ACHN (cell line): ENCODE results near the gene CWC27.
A peak's percentile ranks its signal among the peaks of the same experiment; 100 is the strongest.

Experiments
- DNase-seq: peaks from one replicate; pipeline ENCODE4 v3.0.0-alpha.2; 2015
- in situ Hi-C: cut with HindIII; loops from 2 replicates; pipeline ENCODE4 v1.10.0; 2017; ENCODE audit warnings: low sequenced_read_pairs, low pct_ligation_motif_present, low pct_unique_long_range_greater_than_20kb

CWC27 gene, protein sequence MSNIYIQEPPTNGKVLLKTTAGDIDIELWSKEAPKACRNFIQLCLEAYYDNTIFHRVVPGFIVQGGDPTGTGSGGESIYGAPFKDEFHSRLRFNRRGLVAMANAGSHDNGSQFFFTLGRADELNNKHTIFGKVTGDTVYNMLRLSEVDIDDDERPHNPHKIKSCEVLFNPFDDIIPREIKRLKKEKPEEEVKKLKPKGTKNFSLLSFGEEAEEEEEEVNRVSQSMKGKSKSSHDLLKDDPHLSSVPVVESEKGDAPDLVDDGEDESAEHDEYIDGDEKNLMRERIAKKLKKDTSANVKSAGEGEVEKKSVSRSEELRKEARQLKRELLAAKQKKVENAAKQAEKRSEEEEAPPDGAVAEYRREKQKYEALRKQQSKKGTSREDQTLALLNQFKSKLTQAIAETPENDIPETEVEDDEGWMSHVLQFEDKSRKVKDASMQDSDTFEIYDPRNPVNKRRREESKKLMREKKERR

DNA sequence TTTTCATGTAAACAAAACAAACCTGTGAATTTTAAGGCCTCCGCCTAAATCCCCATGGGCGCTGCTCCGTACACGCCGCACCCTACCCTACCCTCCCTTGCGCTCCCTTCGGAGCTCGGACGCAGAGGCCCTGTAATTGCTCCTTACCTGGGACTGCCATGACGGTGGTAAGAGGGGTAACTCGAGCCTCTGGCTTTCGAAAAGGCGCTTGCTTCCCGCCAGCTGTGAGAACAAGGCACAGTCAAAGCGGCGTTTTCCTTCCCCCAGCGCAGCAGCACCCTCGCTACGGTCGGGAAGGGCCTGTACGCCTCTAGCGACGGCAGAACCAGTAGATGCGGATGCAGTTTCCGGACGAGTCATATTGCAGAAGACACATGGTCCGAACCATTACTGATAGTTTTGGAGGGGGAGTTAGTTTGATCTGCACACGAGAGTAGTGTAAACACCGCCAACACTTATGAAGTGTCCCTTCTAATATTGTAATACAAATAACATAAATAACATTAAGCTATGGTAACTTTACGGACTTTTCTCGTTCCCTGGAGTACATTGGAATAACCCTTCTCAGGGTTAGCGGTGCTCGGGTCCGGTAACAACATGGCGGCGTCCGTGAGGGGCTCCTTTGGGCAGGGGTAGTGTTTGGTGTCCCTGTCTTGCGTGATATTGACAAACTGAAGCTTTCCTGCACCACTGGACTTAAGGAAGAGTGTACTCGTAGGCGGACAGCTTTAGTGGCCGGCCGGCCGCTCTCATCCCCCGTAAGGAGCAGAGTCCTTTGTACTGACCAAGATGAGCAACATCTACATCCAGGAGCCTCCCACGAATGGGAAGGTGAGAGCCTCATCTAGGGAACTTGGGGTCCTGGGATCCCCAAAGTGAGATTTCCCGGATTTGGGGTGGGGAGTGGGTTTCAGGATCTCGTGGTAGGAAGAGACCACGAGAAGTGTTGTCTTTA, at the start of gene CWC27, which contains the start of gene SREK1IP1:
Gene CWC27 (plus strand): TSS at position 573 of the 955 bp plus-strand sequence. CDS start 217 bp downstream, at position 790.
Gene SREK1IP1 (minus strand): TSS at position 334 of the 955 bp plus-strand sequence. CDS start 174 bp downstream, at position 160.
- in situ Hi-C loops, result no loop called here
- DNase-seq, result peak; percentile 85

DNA sequence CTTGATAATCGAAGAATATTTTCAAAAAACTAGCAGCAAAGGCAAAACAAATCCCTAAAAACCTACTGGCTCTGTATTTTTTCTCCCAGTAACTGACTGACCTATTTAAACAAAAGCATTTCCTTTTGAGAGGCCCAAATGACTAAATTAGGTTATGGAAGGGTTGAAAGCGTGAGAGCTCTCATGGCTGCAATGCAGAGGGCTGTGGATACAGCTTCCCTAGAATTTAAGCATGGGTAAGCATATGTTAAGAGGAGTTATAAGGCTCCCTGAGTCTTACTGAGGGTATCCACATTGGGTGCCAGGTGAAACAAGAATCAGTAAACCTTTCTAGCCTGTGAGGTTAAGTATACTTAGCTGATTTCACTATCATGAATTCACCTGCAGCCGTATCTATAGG, 46.1 kb upstream of the CWC27 start:
- in situ Hi-C loops, result no loop called here
- DNase-seq, result no peak

DNA sequence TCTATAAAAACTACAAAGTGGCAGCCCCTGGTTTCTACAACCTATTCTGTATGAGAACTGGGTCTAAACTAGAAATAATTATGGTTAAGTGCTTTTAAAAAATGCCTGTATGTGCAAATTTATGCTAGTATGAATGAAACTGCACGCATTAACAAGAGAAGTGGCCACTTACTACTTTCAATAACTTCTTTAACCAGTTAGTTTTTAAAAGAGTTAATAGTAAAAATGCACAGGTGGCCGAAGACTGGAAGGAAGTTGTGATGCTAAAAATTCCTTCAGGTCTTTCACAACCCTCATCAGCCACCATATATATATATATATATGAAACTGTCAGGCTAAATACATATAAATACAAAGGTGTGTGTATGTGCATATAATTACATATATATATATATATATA, 41.6 kb upstream of the CWC27 start:
- in situ Hi-C loops, result no loop called here
- no peak for DNase-seq

DNA sequence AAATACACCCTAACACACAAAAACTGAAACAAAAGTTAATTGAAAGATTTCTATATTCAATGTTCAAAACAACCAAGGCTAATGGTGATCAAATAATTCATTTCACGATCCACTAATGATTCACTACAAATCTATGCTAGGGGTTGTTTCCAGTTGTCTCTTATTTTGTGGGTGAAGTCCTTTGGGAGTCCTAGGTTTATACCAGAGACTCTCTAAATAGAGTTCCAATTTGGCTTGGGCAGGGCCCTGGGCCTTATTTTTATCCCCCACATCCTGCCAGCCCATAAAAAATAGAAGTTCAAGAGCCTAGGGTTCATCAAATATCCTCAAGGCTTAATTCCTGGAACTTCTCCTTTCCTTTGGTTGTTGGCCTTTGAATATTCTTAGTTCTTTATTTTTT, 26.3 kb upstream of the CWC27 start:
- DNase-seq, result no peak
- in situ Hi-C loops, result no loop called here

DNA sequence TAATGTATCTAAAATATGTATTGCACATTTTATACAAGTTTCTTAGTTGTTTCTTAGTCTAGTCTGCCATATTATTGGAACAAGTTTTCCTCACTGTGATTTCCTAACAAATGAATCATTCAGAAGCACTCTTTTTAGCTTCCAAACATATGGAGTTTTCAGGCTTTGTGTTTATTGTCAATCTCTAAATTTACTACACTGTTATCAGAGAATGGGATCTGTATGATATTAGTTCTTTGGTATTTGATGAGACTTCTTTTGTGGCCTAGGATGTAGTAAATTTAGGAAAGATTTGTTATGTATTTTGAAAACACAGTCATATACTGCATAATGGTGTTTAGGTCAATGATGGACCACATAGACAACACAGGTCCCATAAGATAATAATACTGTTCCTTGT, 25.9 kb upstream of the CWC27 start:
- in situ Hi-C loops, result no loop called here
- DNase-seq, result no peak

DNA sequence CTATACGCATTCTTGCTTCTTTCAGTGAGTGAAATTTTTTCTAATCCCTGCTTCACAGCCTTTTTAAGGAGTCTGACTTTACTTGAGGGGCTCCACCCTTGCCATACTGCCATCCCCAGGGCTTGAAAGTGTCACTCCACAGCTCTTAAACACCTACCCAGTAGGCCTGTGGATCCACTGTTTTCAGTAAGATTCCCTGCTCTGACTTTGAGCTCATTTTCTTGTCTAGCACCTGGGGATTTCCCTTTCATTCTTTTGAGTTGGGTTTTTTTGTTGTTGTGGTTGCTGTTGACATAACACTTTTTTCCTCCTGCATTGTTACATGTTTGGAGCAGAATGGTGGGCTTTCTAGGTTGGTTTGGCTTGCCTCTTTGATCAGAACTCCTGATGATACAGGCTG, 23.8 kb upstream of the CWC27 start:
- in situ Hi-C loops, result no loop called here
- no peak for DNase-seq

DNA sequence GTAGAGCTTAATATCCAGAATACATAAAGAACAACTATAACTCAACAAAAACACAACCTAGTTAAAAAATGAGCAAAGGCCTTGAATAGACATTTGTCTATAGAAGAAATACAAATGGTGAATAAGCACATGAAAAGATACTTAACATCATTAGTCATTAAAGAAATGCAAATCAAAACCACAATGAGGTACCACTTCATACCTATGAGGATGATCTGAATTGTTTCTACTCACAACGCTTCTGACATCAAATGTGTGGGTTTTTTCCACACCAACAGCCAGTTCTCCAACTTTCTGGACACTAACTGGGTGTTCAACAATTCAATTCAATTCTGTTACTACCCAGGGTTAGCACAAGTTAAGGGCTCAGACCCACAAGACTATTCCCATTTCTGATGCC, 22.3 kb upstream of the CWC27 start:
- no peak for DNase-seq
- in situ Hi-C loops, result no loop called here

DNA sequence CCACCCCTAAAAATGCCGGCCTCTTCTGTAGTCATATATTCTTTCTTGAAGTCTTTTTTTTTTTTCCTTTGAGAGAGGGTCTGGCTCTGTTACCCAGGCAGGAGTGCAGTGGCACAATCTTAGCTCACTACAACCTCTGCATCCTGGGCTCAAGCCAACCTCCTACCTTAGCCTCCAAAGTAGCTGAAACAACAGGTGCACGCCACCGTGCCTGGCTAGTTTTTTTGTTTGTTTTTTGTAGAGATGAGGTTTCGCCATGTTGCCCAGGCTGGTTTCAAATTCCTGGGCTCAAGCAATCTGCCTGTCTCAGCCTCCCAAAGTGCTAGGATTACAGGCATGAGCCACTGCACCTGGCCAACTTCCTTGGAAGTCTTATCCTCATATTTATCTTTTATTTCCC, 19.3 kb upstream of the CWC27 start:
- no peak for DNase-seq
- in situ Hi-C loops, result no loop called here

DNA sequence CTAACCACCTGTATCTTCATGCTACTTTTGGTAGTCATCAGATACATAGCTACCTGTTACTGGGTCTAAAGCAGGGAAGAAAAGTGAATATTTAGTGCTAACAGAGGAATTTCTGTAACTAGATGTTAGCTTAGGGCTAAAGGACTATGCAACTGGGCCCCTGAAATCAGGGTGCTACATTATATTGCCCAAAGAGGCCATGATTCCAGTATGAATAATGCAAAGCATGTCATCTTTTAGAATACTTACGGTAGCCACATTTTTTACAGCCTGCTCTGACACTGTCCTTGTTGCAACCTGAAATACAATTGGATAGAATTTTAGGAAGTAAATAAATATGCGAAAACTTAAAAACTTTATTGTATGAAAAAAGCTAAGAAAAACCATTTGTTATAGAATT, 14.7 kb upstream of the CWC27 start:
- in situ Hi-C loops, result no loop called here
- DNase-seq, result no peak

DNA sequence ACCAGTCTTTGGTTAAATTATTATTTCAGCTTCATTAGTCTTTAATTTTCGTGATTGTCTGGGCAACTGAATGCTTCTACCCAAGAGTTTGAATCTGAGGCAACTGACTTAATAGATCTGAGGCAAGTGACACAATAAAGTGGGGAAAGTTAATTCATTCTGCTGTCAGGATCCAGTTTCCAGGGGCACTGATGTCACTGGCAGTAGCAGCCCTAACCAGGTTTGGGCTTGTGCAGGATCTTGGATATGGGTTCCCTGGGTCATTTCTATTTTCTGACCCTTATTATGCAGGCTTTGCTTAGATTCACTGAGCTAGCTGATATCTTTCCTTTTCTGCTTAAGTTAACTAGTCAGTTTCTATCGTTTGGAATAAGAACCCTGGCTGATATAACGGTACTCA, 9.8 kb upstream of the CWC27 start:
- no peak for DNase-seq
- in situ Hi-C loops, result no loop called here

DNA sequence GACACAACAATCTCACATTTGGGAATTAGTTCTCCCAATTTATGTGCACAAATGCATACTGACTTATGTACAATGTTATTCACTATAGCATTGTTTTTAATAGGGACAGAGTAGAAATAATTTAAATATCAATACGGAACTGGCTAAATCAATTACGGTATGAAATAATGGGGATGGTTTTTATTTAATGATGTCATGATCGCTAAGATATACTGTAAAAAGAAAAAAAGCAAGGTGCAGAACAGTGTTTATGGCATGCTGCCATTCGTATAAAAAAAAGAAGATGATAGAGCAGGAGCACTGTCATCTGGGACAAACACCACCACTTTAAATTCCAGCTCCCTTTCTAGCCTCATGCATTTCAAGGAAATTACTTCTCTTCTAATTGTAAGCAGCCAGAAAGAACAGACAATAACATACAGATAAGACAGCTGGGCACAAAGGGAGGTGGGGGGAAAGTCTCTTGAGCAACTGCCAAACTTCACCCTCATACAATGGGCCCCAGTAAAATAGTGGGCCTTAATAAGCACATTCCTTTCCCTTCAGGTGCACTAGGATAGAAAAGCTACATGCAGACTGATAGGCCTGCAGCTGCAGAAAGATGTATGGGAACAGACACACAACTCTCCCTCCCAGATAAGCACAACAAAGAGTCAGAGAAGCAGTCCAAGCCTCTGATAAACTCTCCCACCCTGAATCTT, 8.6 kb upstream of the CWC27 start:
- in situ Hi-C loops, result no loop called here
- DNase-seq, result no peak

DNA sequence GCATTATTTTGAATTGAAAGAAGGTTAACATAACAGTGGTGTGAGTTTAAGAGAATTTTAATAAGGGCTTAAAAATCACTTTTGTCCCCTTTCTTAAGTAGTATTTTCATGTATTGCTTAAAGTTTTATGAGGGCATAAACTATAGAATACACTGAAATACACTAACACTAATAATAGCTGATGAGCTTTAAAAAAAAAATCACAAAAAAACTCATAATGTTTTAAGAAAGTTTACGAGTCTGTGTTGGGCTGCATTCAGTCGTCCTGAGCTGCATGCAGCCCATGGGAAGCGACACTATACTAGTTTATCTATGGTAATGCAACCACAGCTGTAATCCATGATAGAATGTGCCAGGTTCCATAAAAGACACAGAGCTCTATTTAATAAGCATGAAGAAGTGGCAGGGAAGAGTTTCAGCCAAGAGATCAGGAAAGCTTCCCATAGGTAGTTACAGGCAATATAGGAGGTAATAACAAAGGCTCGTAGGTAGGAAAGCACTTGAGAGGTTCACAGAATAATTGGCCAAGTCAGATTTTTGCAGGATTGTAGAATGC, 4.7 kb upstream of the CWC27 start:
- no peak for DNase-seq

DNA sequence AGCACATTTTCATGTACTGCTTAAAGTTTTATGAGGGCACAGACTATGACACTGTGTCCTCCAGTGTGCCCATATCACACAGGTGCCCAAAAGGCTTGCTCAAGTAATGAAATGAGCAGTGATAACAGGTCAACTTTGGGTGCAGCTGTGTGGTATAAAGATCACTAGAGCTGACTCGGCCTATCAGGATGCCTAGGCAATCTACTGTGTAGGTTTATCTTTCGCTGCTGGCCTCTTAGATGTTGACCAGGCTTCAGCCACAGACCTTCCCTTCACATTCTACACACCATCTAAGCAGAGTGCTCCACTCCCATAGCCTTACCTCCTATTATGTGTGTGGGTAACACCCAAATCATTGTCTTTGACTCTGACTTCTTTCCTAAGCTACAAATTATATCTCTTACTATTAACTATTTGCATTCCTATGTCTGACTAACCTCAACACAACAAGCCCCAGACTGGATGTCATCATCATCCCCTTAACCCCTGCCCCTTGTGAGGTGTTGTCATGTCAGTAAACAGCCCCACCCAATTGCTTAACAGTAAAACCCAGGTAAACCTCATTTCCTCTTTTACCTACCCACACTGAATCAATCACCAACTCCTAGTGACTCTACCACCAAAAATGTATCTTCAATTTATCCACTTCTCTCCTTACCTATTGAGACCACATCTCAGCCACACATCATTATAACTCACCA, 2.8 kb upstream of the CWC27 start:
- no peak for DNase-seq
- in situ Hi-C loops, result no loop called here

More for the DNA sequence above, 4.7 kb upstream of the CWC27 start:
- in situ Hi-C loops, result no loop called here

DNA sequence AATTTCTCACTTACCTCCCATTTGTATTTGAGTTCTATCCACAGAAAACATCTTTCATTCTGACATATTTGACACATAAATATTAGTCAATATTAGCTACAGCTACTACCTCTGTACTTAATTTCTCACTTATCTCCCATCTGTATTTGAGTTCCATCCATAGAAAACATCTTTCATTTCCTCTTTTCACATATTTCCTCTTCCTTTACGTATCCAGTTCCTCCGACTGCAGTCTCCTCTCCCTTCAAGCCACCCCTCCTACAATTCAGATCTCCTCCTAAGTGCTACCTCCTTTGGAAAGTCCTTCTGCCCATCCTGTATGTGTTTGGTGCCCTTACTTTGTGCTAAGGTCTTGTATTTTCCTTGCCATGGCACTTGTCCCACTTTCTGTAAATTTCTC, 1.8 kb upstream of the CWC27 start:
- in situ Hi-C loops, result no loop called here
- DNase-seq, result no peak

DNA sequence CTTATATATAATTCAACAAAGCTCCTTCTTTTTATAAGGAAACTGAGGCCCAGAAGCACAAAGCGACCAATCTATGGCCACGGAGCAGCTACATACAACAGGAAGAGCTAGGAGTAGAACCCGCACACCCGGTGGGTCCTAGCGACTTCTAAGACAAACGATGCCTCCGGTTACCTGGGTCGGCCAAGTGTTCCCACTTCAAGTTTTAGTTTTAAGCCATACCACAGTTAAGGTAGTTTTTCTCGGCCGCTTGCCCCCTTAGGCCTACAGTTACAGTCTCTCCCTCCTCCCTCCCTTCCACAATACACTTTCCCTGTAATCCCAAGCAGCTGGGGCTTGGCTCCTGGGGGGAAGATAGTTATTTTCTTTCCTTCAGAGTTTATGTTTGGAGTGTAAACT, 772 bp upstream of the CWC27 start:
- in situ Hi-C loops, result no loop called here
- DNase-seq, result peak; percentile 7

DNA sequence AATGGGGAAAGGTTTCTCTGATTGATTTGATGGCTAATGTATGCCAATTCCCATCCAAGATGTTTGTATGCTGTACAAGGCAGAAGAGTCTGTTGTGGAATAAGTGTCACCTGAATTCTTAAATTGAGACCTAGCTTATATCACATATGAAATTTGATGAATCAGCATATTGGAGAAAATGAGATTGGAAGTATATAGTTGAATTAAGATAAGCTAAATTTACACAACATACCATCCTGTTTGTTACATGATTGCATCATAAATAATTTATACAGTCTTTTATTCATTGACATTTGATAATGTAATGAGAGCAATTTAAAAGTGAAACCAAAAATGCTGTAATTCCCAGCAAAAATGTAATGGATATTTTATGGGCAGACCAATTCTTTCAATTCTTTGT, 1.1 kb downstream of the CWC27 start:
- DNase-seq, result no peak
- in situ Hi-C loops, result no loop called here

DNA sequence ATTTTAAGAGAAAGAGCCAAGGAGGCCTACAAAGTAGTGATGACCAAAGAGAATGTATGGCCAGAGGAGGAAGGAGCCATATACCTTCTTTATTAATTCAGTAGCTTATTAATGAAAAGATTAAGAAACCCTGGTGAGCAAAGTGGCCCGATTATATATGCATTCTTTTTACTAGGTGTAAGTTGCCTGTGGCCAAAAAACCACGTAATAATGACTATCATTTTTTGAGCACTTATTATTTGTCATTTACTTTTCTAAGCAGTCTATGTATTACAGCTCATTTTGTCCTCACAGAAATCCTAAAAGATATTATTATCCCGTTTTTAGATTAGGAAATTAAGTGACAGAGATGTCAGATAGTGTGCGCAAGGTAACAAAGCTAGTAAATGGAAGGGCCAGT, 3.0 kb downstream of the CWC27 start:
- in situ Hi-C loops, result no loop called here
- DNase-seq, result no peak

DNA sequence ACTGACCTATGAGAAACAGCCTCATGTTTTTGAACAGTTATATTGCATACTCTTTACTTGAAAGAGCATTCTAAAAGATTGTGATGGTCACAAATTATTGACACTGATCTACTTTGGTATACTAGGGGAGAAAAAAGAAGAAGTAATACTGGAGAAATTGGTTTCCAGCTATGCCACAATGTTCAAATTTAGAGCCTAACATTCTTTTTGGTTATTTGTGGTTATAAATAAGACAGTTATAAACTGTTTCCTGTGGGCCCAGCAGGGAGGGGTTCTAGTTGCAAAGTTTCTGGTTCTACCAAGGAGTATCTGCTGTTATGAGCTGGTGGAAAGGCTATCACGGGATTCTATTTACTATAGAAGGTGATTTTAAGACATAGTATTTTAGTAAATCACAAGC, 4.8 kb downstream of the CWC27 start:
- no peak for DNase-seq
- in situ Hi-C loops, result no loop called here
